Measurements from ENCODE around the gene GAB1. TPM values are rescaled to one million over a fixed set of nuclear protein-coding genes. Genes with fewer than 3 reads are reported as not detected.

Gene GAB1
- total and polyA plus RNA-seq, 8 donors: 43.5 to 109 (median 90.7) TPM

GRCh38 chr4:143514901-143515300, 178.2 kb downstream of the GAB1 start:
- DNase-seq (no peak), ATAC-seq (no peak)
- Histone ChIP-seq H3K27ac (peak overlapping the region; percentile 98), H3K4me1 (peaks cover 17 to 55% of the 10 kb centered on the region in 2 donors), H3K9me3 (no peaks in the 10 kb centered on the region), H3K36me3 (peaks cover 0 to 16% of the 10 kb centered on the region in 2 donors), H3K27me3 (no peaks in the 10 kb centered on the region), H3K4me3 (peak overlapping the region; percentile 69 to 84)
- intact Hi-C loops (cut with DNase I): no loop called here
- TF ChIP-seq CTCF (IDR thresholded peaks at IDR 0.05): no peak

GRCh38 chr4:143515905-143516304, 179.2 kb downstream of the GAB1 start:
- intact Hi-C loops (cut with DNase I): no loop called here
- DNase-seq (no peak), ATAC-seq (no peak)
- Histone ChIP-seq H3K36me3 (peaks cover 0 to 16% of the 10 kb centered on the region in 2 donors), H3K27ac (peak overlapping the region in 1 of 2 donors; percentile 98), H3K9me3 (no peaks in the 10 kb centered on the region), H3K4me1 (peaks cover 17 to 64% of the 10 kb centered on the region in 2 donors), H3K27me3 (no peaks in the 10 kb centered on the region), H3K4me3 (peak overlapping the region; percentile 69 to 84)
- no peak for TF ChIP-seq CTCF (IDR thresholded peaks at IDR 0.05)

GRCh38 chr4:143517764-143518163, 181.1 kb downstream of the GAB1 start:
- ATAC-seq: no peak
- H3K27ac ChIP-seq: peak overlapping the region in 1 of 2 donors; percentile 23
- DNase-seq: no peak
- intact Hi-C loops (cut with DNase I): no loop called here
- H3K4me1 ChIP-seq: peaks cover 17 to 81% of the 10 kb centered on the region in 2 donors
- TF ChIP-seq CTCF (IDR thresholded peaks at IDR 0.05): no peak
- H3K9me3 ChIP-seq: no peaks in the 10 kb centered on the region
- H3K27me3 ChIP-seq: no peaks in the 10 kb centered on the region
- H3K4me3 ChIP-seq: no peak overlapping the region
- peaks cover 0 to 30% of the 10 kb centered on the region in 2 donors for H3K36me3 ChIP-seq

Small RNA genes lying within 50 kb of the gene (microRNA-seq; reads per million reads assigned to microRNA genes)
- 0 to 0.41 reads per million in 2 donors for gene MIR3139

Other genes with a start within 250 kb of the GAB1 start
- gene USP38, start 152.0 kb upstream of the GAB1 start, total RNA-seq: 10 to 100 TPM; 26.0 to 28.5 TPM
- gene USP38, start 152.0 kb upstream of the GAB1 start, polyA plus RNA-seq (ENCODE audit: insufficient read length in 6 of 6): 10 to 100 TPM; 19.4 to 22.8 (median 21.5) TPM
- 10 to 100 TPM; 52.4 to 93.8 TPM for gene SMARCA5, start 176.8 kb downstream of the GAB1 start, total RNA-seq
- gene SMARCA5, start 176.8 kb downstream of the GAB1 start, polyA plus RNA-seq (ENCODE audit: insufficient read length in 6 of 6): 100 to 1,000 TPM; 246 to 348 (median 299) TPM